ENCODE measurements around the gene PITX1.
"Not testable (repeated sequence)": the region's sequence is repeated elsewhere in the genome, so short reads cannot be mapped to it uniquely, and the experiment has no call there.

PITX1 gene

GRCh38 chr5:135033901-135034235 is at the start of gene PITX1:
Gene PITX1, minus strand, starts transcription at chr5:135034228. Its CDS starts 347 bp downstream, at chr5:135033881.
- no peak for DNase-seq (ENCODE audit: low read depth, low spot score)

DNA sequence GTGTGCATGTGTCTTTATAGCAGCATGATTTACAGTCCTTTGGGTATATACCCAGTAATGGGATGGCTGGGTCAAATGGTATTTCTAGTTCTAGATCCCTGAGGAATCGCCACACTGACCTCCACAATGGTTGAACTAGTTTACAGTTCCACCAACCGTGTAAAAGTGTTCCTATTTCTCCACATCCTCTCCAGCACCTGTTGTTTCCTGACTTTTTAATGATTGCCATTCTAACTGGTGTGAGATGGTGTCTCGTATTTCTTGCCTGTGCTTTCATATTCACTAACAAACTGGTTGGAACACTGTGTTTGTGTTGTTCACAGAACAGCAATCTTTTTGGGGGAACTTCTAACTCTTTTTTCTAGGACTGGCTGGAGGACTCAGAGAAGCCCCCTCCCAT is 49.3 kb upstream of the PITX1 start:
- not testable (repeated sequence) for DNase-seq (ENCODE audit: low read depth, low spot score)

DNA sequence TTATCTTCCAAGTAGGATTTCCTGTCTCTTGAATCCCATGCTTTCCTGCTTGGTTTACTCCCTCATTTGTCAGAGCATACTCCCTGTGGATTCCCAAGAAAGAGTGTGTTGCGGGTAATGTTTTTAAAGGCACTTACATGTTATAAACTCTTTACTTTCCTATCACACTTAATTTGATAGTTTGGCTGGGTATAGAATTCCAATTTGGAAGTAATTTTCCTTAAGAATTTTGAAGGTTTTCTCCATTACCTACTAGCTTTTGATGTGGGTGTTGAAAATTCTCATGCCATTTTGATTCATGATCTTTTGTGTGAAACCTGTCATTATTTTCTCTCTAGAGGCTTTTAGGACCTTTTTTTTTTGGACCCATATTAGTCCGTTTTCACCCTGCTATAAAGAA is 47.2 kb upstream of the PITX1 start:
- DNase-seq (ENCODE audit: low read depth, low spot score): no peak

DNA sequence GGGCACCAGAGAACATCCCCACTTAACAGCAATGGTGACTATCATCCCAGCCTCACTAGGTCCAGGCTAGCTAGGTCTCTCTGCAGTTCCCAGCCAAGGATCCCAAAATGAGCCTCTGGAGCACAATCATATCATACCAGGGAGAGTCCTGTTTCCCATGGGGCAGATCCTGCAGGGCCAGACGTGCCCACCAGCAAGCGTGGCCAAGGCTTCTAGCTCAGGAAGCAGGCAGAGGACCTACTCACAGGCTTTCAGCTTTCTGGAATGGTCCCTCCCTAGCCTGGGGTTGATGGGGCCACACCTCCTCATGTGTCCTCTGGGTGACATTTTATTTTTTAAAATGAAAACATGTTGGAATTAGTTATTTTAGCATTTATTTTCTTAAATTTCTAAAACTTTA is 45.7 kb upstream of the PITX1 start:
- no peak for DNase-seq (ENCODE audit: low read depth, low spot score)

GRCh38 chr5:135079099-135079681 is 45.2 kb upstream of the PITX1 start:
- DNase-seq (ENCODE audit: low read depth, low spot score): no peak

DNA sequence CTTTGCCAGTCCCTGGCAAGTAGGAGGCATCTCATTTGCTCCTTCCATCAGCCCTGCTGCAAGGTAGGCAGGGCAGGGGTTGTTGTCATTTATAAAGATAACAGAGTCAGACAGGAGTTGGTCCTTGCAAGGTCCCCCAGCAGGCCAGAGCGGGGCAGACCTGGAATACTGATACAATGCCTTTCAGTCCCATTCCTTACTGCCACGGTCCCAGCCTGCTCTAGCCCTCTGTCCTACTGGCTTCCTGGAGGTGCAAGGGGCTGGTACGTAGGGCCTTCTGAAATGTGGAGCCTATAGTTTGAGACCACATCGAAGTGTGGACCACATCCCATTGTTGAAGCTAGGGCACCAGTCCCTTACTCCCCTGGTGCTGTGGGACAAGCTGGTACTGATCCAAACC is 42.8 kb upstream of the PITX1 start:
- DNase-seq (ENCODE audit: low read depth, low spot score): no peak

- DNase-seq (ENCODE audit: low read depth, low spot score): no peak
Observed at GRCh38 chr5:135076051-135076491, 42.0 kb upstream of the PITX1 start.

GRCh38 chr5:135075621-135076020 is 41.6 kb upstream of the PITX1 start:
- no peak for DNase-seq (ENCODE audit: low read depth, low spot score)

- DNase-seq (ENCODE audit: low read depth, low spot score): no peak
Observed at GRCh38 chr5:135073761-135074345, 39.8 kb upstream of the PITX1 start.

GRCh38 chr5:135072387-135073281 is 38.6 kb upstream of the PITX1 start:
- no peak for DNase-seq (ENCODE audit: low read depth, low spot score)

- no peak for DNase-seq (ENCODE audit: low read depth, low spot score)
Observed at GRCh38 chr5:135071311-135071710, 37.3 kb upstream of the PITX1 start.

DNA sequence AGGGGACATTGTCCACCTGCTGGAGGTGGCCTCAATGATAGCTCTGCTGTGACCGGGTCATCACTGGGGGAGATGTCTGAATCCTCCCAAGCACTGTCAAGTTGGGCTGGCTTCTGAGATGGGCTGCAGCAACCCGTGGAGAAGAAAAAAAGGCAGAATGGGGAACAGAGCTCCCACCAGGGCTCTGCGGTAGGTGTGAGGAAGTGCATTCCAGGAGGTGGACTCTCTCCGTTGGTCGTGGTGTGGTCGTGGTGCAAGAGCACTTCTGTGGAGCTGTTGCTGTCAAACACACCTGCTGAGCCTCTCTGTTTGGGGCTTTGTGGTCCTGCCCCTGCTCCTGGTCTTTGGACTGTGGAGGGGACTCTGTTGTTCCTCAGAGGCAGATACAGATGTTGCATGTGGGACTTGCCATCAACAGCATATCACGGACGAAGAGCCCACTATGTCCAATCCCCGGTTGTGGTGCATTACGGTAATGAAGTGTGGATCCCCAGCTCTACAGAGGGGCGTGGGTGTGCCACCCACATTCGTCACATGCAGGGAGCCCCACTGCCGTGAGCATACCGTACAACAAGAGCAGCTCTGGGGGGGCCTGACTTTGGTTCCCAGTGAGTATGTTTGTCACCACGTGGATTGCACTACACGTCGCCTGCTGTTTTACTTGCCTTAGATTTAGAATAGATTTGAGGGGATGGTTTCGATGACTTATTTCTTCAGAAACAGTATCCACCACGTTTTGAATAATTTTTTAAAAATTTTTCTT is 36.0 kb upstream of the PITX1 start:
- DNase-seq (ENCODE audit: low read depth, low spot score): no peak

DNA sequence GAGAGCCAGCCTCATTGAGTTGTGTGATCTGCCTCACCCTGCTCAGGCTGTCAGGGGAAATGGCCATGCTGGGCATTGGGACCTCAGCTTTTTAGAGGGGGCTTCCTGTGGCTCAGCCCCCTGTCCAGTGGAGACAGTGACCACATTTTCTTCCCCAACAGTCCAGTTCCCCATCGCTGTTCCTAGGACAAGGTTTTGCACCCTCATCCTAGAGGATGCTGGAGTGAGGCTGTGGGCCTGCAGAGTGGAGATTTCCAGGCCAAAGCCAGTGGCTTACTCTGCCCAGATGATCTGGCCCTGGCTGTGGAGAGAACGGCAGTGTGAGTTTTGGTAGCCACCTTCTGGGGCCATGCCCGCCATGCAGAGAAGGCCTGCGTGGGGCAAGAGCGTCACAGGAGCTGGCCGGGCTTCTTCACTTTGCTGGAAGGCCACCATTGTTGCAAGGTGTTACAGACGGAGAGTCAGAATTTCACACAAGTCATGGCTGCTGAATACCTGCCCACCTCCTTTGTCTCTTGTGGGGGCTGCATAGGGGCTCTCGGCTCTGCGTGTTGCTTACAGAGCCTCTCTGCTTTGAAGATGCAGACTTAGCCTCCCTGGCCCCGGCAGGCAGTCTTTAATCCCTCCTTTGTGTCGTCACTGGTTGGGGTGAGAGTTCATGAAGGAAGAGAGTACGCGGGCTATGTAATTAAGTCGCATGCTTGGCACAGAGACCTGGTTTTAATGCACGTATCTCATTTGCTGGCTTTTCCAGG is 35.2 kb upstream of the PITX1 start:
- DNase-seq (ENCODE audit: low read depth, low spot score): no peak

DNA sequence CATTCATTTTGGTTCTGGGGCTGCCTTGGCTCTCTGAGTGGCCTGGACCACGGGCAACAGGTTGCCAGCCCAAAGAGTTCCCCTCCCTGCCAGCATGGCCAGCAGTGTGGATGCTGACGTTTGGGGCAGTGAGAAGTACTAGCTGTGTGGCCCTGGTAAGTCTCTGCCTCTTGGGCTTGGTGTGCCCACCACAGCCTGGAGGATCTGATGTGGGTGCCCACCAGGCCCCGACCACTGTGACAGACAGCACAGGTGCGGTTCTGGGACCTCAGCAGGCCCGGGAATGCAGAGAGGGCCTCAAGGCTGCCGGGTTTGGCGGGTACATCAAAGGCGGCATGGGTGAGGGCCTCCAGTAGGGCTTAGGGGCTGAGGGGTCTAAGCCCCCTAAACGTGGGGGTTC is 33.6 kb upstream of the PITX1 start:
- DNase-seq (ENCODE audit: low read depth, low spot score): no peak

- no peak for DNase-seq (ENCODE audit: low read depth, low spot score)
Observed at GRCh38 chr5:135066781-135067180, 32.8 kb upstream of the PITX1 start.

DNA sequence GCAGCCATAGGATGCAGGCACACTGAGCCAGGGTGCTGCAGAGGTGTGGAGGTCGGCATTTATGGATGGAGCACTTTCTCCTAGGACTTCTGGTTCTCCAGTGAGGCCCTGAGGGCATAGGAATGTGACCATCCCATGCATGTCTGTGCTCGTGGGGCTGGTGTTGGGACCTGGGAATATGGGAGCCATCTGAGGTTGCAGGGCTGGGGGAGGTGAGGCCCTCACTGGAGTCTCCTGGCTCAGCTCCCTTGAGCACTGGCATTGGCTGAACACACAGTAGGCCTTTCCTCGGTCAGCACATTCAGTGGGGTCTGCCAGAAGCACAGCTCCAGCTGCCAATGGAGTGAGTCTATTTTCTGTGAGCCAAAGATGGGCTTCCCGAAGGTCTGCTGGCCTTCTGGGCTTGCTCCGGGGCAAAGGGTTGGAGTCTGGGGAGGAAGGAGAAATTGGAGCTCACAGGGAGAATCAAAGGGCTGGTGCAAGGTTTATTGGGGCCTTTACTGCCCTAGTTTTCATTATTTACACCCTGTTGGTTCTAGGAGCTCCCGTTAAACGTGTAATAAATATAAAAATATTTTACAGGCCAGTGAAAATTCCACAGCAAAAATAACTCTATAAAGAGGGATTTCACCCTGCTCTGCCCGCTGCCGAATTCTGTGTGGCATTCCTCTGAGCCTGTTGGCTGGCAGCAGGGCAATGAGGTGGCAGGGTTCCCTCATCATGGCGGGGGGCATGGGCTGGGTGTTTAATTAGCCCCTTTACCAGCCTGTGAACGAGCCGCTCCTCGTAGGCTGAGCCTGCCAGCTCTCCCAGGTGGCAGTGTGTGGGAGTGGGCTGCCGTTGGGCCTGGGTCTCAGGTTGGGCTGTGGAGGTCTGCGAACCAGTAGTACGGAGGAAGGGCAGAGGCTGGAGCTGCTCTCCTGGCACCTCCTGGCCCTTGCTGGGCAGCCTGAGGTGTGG is 31.6 kb upstream of the PITX1 start:
- DNase-seq (ENCODE audit: low read depth, low spot score): no peak

GRCh38 chr5:135064235-135064570 is 30.2 kb upstream of the PITX1 start:
- no peak for DNase-seq (ENCODE audit: low read depth, low spot score)

- no peak for DNase-seq (ENCODE audit: low read depth, low spot score)
Observed at GRCh38 chr5:135063511-135064234, 29.6 kb upstream of the PITX1 start.

DNA sequence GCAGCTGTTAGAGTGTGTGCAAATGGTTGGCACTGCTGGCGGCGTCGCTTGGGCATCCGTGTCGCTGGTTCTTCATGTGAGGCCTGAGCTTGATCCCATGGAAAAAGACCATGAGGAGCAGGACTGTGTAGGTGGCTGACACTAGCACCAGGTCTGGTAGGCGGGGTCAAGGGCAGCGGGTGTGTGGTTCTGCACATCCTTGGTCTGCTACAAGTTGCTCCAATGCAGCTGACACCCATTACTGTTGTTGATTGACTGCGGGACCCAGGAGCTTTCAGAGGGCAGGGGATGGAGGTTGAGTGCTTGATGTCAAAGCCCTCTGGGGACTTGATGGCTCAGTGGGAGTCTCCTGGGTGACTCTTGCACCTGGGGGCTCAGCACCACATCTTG is 29.0 kb upstream of the PITX1 start:
- no peak for DNase-seq (ENCODE audit: low read depth, low spot score)

All from brain pericyte (primary cell).